C4-2B (cell line): ENCODE data around the gene PFKP.

ENCODE experiments used
- H3K27ac ChIP-seq: fragments of 450-650 bp; 2 replicates; pipeline ENCODE4 v1.5.1; 2017
- ZFX ChIP-seq: fragments of 450-650 bp; IDR thresholded peaks from 2 replicates; pipeline ENCODE4 v1.6.1; 2017
- TF ChIP-seq, protein P1 (sequence below): fragments of 450-650 bp; conservative IDR thresholded peaks from 2 replicates; pipeline ENCODE4 v1.5.1; 2017; ENCODE audit warnings: mild to moderate bottlenecking

Gene PFKP

DNA sequence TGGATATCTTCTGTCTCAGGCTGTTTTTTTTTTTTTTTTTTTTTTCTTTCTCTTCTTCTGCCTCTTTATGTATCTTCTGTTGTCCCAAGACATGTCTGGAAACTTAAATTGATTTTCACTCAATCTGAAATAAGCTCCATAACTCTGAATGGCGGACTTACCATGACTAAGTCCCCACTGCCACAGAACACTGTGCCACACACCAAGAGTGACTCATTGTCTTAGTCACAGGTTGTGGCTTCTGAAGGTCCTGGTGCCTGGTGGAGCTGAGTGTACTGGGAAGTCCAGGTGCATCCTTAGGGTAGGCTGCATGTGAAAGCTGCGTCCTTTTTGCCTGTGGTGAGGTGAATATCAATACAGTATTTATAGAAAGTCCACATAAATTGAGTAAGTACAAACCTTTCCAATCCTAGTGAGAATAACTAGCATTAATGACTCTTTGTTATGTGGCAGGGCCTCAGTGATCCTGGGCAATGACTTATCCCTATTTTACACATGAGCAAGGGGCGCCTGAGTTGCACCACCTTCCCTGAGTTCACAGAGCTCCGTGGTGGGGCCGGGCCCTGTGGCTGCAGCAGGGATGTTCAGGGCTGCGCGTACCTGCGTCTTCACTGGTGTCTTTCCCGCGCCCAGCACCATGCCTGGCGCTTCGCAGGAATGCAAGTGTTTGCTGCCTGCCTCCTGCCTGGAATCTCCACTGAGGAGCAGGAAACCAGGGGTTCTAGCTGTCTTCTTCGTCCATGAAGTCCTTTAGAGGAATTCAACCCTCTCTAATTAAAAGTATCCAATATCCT, 4.3 kb downstream of the PFKP start:
- no peak for TF ChIP-seq ZFX
- TF ChIP-seq, protein P1, sequence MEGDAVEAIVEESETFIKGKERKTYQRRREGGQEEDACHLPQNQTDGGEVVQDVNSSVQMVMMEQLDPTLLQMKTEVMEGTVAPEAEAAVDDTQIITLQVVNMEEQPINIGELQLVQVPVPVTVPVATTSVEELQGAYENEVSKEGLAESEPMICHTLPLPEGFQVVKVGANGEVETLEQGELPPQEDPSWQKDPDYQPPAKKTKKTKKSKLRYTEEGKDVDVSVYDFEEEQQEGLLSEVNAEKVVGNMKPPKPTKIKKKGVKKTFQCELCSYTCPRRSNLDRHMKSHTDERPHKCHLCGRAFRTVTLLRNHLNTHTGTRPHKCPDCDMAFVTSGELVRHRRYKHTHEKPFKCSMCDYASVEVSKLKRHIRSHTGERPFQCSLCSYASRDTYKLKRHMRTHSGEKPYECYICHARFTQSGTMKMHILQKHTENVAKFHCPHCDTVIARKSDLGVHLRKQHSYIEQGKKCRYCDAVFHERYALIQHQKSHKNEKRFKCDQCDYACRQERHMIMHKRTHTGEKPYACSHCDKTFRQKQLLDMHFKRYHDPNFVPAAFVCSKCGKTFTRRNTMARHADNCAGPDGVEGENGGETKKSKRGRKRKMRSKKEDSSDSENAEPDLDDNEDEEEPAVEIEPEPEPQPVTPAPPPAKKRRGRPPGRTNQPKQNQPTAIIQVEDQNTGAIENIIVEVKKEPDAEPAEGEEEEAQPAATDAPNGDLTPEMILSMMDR, result no peak
- no peak overlapping the region for H3K27ac ChIP-seq

DNA sequence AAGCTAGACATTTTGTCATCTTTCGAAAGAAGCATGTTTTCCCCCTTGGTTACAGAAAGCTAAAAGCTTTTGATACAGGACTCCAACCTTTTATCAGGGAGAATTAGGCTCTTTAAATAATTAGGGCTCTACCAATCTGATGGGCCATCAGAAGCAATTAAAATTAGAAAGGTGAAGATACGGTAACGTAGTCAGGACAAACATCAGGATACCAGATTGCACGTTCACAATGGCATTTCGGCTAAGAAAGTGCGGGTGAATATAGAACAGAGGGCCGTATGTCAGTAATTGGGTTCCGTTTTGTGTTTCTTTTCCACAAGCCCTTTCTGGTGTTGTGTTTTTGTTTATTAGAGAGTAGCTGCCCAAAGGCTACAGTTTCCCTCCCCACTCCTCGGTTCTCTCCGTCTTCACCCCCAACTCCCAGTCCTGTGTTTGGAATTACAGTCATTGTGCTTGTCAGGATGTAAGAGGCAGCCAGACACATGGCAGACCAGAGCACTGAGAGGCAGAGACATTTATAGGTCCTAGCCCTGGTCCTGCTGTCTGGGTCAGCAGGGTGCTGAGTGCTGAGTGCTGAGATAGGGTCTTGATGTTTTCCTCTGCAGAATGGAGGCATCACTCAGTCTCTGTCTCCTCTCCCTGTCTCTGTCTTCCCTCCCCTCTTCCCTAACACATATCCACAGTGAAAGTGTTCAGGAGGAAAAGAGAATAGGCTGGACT, 5.5 kb downstream of the PFKP start:
- TF ChIP-seq ZFX, result no peak
- TF ChIP-seq, protein P1, result no peak
- no peak overlapping the region for H3K27ac ChIP-seq

DNA sequence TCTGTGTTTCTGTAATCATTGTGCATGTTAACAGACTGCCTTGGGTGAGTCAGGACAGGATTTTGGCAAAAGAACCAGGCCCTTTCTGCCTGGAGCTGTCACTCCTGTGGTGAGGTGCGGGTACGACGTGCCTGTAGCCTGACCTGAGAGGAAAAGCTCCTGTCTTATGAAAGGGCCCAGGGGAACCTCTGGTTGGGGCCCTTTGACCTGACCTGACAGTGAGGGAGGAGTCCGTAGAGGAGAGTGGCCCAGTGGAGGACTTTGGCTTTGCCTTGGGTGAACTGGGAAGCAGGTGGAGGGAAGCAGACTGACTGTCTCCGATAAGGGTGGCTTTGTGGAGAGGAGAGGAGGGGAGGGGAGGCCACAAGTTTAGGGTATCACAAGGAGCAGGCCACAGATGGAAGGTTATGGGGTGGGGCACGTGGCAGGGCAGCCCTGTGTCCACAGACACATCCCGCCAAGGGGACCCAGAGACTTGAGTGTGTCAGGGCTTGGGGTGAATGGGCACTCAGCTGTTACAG, 6.9 kb downstream of the PFKP start:
- no peak overlapping the region for H3K27ac ChIP-seq
- TF ChIP-seq, protein P1, result no peak

DNA sequence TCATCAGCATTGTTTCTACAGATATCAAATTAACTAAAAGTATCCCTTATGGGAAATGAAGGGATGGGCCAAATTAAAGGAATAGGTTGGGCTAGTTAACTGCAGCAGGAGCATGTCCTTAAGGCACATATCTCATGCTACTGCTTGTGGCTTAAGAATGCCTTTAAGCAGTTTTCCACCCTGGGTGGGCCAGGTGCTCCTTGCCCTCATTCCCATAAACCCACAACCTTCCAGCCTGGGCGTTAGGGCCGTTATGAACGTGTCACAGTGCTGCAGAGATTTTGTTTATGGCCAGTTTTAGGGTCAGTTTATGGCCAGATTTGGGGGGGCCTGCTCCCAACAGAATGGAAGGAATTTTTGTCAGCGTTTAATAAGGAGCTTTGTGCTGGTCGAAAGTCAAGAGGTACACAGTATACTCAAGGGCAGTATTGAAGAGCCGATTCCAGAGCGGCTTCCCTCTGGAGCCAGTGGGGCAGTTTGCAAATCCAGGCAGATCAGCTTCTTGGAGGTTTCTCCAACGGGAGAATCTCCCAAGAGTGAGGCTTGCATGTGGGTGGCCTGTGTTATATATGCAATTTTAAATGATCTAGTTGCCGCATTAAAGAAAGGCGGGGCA, 7.7 kb downstream of the PFKP start:
- no peak overlapping the region for H3K27ac ChIP-seq
- TF ChIP-seq, protein P1, result no peak
- TF ChIP-seq ZFX, result no peak

DNA sequence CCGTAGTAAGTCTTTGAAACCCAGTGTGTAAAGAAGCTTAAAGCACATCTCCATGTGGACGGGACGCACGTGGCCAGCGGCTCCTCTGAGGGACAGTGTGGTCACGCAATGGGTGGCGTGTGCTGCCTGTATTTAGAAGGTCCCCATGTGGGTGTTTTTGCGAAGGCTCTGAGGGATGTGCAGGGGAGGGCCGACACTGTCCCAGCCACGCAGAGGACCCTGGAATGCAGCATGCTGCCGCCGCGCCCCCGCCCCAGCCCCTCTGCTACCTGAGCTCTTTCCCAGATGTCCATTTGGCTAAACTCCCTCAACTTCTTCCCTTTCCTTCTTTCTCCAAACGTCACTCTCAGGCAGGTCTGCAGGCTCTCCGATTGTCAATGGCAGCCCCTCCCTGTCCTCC, 8.8 kb downstream of the PFKP start:
- no peak overlapping the region for H3K27ac ChIP-seq
- TF ChIP-seq ZFX, result no peak
- TF ChIP-seq, protein P1, result no peak

DNA sequence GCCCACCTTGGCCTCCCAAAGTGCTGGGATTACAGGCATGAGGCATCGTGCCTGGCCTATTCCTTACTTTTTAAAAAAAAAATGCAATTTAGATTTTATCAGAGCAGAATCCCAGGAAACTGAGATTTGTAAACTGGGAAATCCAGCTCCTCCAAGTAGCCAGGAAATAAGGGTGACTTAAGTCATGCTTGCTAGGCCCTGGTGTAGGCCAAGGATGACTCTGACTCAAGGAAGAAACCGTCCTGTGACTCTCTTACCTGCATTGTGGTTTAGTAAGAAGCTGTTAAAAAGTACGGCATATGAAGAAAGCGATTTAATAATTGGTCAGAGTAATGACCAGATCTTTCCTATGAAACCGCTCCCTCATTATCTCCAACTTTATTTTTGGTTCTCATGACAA, 10.2 kb downstream of the PFKP start:
- no peak overlapping the region for H3K27ac ChIP-seq
- TF ChIP-seq ZFX, result no peak
- TF ChIP-seq, protein P1, result no peak
